HuH-7.5 (cell line): ENCODE results near the gene E2F6.

Experiments
- DNase-seq: peaks from one replicate; pipeline ENCODE4 v3.0.0; 2011; ENCODE audit warnings: low spot score

The E2F6 gene

GRCh38 chr2:11456251-11456650, 9.7 kb downstream of the E2F6 start:
- DNase-seq = no peak

GRCh38 chr2:11454824-11455223, 11.1 kb downstream of the E2F6 start:
- no peak for DNase-seq

- no peak for DNase-seq
Measured at GRCh38 chr2:11450791-11451190, 15.2 kb downstream of the E2F6 start.

- DNase-seq = peak; percentile 37
Measured at GRCh38 chr2:11446733-11447248, 19.2 kb downstream of the E2F6 start.

GRCh38 chr2:11444737-11445136, 21.2 kb downstream of the E2F6 start:
- DNase-seq = no peak

GRCh38 chr2:11438555-11439080, 27.3 kb downstream of the E2F6 start:
- no peak for DNase-seq

DNA sequence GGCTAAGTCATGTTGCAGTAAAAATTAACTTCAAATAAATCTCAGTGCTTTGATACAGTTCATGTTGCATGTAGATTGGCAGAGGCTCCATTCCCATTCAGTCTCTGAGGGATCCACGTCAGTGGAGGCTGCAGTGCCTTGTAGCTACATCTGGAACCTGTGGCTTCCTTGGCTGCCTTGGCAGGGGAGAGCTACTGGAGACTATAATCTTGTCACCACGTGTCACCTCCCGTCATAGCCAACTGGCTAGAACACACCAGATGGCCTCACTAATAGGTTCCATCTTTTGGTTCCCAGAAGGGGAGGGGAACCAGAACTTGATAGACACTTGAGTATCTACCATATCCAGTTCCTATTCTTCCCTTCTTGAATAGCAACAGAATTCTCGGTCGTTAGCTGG, 28.4 kb downstream of the E2F6 start:
- DNase-seq = no peak

GRCh38 chr2:11435036-11435435, 30.9 kb downstream of the E2F6 start:
- DNase-seq = no peak

GRCh38 chr2:11434443-11434842, 31.5 kb downstream of the E2F6 start:
- DNase-seq = no peak

DNA sequence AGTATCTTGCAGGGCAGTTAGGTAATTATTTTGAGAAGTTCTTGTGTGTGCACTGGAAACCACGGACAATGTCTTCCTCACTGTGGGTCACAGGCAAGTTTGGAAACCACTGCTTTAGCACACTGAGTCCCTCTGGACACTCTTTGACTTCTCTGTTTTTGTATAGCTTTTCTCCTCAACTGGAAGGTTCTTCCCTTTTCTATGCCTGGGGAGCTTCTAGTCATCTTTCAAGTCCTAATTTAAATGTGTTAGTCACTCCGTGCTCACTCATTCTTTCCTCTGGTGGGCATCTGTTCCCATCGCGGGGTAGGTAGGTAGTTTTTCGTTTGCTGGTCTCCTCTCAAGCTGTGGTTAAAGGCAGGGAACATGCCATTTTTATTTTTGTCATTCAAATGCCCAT, 32.1 kb downstream of the E2F6 start:
- DNase-seq = no peak

- no peak for DNase-seq
Measured at GRCh38 chr2:11430729-11431128, 35.2 kb downstream of the E2F6 start.

DNA sequence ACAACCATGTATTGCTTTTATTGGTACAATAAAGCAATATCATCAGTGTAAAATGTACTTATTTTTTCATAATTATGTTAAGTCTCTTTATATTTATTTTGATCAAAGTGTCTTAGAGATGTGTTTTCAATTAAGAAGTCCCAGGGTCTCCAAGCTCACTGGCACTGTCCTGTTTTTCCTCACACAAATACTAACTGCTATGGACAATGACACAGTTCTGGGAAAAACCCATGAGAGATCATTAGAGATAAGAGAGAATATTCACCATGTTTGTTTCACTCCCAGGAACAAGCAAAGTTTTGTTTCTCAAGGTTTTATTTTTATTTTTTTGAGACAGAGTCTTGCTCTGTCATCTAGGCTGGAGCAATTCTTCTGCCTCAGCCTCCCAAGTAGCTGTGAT, 38.7 kb downstream of the E2F6 start:
- DNase-seq = no peak

GRCh38 chr2:11422901-11423435, 43.0 kb downstream of the E2F6 start:
- DNase-seq = no peak

DNA sequence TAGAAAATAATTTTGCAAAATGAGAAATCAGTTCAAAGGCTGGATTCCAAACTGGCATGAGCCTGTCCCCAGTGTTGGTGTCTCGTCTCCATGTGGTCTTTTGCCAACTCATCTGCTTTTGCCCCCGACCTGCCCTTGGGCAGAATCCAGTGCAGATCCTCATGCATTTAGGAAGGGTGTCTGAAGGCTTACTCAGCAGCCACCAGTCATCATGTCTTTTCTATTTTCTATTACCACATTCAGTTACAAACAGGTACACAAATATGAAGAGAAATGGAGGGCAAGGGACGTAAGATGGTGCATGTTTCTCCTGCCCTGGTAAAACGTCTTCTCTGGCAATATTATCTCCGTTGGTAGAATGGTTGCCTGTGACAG, 43.5 kb downstream of the E2F6 start:
- DNase-seq = no peak

DNA sequence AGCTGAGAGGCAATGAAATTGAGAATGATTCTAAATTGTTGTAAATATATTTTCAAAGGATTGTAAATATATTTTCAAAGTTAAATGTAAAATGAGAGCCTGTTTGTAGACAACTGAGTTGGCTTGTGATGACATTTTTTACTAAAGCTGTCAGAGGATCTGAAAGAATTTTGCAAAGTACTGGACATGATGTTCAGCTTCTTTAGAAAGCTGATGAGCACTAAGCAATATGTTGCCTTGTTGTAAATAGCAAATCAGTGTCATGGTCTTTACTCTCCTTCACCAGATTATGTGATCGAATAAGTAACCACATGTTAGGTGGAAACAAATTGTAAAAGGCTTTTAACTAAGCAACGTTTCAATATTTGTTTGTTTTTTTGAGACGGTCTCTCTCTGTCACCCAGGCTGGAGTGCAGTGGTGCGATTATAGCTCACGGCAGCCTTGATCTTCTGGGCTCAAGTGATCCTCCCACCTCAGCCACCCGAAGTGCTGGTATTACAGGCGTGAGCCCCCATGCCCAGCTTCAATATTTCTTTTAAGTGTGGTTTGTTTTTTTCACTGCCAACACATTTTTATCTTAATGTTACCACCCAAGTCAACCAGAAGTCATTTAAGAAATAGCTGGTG, 44.0 kb downstream of the E2F6 start:
- no peak for DNase-seq

DNA sequence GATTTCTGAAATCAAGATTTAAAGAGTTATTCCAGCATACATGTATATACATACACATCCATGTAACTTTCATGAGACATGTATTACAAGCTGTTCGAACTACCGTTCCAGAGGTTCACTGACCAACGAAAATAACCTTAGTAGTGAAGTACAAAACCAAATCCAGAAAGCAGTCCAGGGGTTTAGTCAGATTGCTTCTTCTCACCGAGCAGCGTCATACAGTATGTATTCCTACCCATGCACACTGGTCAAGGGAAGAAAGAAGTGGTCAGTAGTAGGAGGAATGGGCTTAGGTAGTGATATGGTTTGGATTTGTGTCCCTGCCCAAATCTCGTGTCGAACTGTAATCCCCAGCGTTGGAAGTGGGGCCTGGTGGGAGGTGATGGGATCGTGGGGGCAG, 45.3 kb downstream of the E2F6 start:
- DNase-seq = no peak

GRCh38 chr2:11420190-11420589, 45.8 kb downstream of the E2F6 start:
- DNase-seq = no peak

GRCh38 chr2:11419781-11420180, 46.2 kb downstream of the E2F6 start:
- DNase-seq = no peak

DNA sequence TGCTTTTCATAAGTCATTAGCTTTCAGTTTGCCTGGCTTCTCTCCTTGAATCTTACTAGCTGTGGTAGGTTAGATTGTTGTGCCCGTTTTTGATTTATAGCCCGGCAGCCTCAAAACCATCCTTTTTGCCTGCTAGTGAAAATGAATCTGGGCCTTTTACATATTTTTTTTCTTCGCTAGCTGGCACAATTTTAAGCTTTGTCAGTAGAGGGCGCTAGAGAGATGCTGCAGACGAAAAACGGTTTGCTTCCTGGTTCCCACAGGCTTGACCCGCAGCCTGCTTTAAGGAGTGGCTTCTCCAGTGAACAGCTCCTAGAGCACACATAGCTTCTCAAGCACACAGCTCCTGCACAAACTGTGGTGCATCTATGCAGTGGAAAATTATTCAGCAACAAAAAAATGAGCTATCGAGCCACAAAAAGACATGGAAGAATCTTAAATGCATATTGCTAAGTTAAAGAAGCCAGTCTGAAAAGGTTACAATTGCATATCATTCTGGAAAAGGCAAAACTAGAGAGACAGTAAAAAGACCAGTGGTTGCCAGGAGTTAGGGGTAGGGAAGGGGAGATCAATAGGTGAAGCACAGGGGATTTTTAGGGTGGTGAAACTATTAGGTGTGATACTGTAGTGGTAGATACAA, 47.9 kb downstream of the E2F6 start:
- peak; percentile 28 for DNase-seq

DNA sequence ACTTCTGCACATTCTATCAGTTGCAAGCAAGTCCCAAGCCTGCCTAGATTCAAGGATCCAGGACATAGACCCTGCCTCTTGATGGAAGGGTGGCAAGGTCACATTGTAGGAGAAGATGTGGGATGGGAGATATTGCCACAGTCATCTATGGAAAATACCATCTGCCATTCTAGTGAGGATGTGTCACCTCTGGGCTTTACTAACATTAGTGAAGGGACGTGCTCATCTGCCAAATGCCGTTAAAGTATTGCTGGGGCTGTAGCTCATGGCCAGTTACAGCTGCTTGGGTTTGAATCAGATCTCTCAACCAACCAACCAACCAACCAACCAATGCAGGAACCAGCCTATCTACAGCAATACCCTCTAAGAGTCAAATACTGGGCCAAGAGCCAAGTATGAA, 49.0 kb downstream of the E2F6 start:
- no peak for DNase-seq

DNA sequence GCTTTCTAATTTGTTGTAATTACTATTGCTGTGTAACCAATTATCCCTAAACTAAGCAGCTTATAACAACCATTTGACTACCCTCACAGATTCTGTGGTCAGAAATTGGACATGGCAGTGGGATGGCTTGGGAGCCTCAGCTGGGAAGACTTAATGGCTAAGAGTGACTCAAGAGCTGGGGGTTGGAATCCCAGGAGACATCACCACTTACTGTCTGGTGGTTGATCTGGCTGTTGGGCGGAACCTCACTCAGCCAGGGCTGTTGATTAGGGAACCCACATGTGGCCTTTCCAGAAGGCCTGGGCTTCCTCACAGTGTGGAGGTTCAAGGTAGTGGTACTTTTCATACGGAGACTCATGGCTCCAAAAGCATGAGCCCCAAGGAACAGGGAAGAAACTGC, 49.8 kb downstream of the E2F6 start:
- DNase-seq = no peak

DNA sequence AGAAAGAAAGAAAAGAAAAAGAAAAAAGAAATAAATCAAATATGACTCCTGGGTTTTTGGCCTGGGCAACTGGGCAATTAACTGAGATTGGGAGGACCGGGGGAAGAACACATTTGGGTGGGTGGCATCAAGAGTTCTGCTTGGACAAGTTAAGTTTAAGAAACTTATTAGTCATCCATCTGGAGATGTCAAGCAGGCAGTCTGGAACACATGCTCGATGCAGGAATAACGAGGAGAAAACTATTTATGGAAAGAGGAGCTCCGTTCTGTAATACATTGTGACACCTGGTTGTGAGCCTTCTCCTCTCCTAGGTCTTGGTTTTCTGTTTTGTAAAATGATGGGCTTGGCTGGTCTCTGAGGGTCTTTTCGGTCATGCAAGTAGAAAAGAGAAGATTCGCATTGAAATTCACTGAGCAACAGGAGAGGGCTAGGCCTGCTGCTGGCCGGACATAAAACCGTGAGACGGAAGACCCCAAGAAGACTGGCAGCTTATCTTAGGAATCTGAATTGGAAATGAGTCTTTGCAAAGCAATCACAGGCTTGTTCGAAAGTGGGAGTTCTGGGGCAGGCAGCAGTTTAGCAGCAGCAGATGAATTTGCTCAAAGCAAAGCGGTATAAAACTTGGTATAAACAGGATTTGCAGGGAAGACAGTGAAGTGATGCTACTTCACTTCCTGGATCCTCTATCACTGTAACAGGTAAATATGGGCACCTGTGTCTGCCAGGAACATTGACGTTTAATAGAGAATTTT, 51.4 kb downstream of the E2F6 start:
- no peak for DNase-seq

GRCh38 chr2:11412449-11412810, 53.5 kb downstream of the E2F6 start:
- DNase-seq = no peak
